ENCODE data around the gene CARHSP1.
"Not testable (repeated sequence)": the region's sequence is repeated elsewhere in the genome, so short reads cannot be mapped to it uniquely, and the experiment has no call there.

The CARHSP1 gene

DNA sequence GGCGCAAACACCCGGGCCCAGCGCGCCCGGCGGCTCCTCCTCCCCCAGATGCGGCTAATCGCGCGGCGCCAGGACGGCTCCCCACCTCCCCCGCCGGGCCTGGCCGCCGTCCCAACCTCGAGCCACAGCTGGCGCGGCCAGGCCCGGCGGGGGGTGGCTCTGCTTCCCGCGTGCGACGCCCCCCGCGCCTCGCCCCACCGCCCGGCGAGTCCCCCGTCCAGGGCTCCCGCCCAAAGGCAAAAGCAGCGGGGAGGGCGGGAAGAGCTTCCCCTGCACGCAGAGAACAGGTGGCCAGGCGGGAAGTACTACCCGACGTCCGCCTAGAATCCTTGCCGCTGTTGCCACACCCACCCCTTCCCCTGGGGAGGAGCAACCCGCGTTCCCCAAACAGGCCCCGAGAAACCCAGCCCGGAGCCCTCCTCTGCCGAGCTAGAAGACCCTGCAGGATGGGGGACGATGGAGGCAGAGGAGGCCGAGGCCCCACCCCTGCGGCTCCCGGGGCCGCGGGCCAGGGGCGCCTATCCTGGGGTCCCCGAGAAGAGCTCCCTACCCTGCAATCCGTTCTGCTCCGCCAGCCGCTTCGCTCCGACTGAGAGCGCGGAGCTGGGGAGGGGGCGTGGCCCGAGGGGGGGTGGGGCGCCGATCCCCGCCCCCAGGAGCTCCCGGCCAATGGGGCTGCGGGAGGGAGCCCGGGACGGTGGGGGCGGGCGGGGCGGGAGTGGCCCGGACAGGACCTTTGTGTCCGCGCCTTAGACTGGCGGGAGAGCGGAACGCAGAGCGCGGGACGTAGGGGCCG is at the start of gene CARHSP1:
Gene CARHSP1 (minus strand): TSS at position 591 of the 796 bp plus-strand sequence. CDS start 9,678 bp downstream, outside the sequence.
- peak; percentile 97 for DNase-seq

DNA sequence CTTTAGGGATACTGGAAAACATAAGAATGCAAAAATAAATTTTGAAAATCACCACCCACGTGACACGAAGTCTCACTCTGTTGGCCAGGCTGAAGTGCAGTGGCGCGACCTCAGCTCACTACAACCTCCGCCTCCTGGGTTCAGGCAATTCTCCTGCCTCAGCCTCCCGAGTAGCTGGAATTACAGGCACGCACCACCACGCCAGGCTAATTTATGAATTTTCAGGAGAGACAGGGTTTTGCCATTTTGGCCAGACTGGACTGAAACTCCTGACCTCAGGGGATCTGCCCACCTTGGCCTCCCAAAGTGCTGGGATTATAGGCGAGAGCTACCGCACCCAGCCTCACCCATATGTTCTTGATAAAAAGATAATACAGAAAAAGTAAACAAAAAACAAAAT is 48.5 kb upstream of the CARHSP1 start:
- not testable (repeated sequence) for DNase-seq

- DNase-seq, result peak; percentile 23
Measured at GRCh38 chr16:8916541-8917225, 47.9 kb upstream of the CARHSP1 start.

GRCh38 chr16:8915722-8916301 is 47.0 kb upstream of the CARHSP1 start:
- DNase-seq, result no peak

DNA sequence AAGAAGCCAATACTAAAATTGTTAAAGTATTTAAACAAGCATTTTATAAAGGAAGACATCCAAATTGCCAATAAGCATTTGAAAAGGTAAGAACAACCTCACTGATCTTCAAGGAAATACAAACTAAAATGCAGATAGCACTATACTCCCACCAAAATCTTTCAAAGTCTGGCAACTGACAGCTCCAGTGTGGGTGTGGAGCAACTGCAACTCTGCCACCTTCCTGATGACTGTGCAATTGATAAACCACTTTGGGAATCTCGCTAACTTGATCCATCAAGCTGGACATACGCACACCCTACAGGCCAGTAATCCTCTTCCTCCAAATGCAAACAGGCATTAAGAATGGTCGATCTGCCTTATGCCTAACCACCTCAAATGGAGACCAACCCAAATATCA is 45.3 kb upstream of the CARHSP1 start:
- DNase-seq, result no peak

GRCh38 chr16:8912793-8913192 is 44.0 kb upstream of the CARHSP1 start:
- DNase-seq, result no peak

GRCh38 chr16:8910811-8911210 is 42.0 kb upstream of the CARHSP1 start:
- no peak for DNase-seq

GRCh38 chr16:8908810-8909468 is 40.1 kb upstream of the CARHSP1 start:
- peak; percentile 16 for DNase-seq

- DNase-seq, result no peak
Measured at GRCh38 chr16:8907096-8907495, 38.3 kb upstream of the CARHSP1 start.

GRCh38 chr16:8905795-8906591 is 37.2 kb upstream of the CARHSP1 start:
- DNase-seq, result no peak

- peak; percentile 47 for DNase-seq
Measured at GRCh38 chr16:8905168-8905762, 36.5 kb upstream of the CARHSP1 start.

DNA sequence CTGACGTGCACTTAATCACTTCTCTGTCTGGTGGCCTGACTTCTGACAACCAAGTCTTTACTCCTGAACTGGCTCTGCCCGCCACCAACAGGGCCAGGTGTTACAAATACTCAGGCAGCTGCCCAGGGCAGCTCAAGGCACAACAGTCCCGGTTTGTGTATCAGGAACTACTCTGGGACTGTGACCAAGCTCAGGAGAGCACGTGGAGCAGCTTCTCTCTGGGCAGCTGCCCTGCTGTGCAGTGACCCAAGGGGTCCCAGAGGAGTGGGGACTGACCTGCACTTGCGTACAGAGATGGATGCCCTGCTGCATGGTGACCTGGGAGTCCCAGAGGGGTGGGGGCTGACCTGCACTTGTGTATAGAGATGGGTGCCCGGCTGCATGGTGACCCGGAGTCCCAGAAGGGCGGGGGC is 35.2 kb upstream of the CARHSP1 start:
- no peak for DNase-seq

- DNase-seq, result no peak
Measured at GRCh38 chr16:8903004-8903403, 34.2 kb upstream of the CARHSP1 start.

DNA sequence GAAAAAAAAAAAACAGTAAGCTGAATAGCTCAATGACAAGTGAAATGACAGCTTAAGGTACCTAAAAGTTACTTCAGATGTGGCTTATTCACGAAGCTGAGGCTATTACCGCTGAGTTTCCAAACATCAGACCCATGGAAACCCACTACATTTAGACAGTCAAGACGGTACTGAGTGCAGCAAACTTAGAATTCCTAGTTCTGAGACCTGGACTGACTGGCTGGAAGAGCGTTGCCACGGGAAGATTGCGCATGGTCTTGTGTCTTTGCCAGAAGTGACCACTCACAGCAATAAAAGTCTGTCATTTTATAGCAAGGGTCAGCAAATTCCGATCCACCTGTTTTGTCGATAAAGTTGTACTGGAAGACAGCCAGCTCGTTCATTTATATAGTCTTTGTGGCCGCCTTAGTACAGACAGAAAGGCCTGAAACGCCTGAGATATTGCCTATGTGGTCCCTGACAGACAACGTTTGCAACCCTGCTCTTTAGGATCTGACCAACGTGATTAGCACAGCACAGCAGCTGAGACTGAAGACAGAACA is 32.6 kb upstream of the CARHSP1 start:
- no peak for DNase-seq

- DNase-seq, result no peak
Measured at GRCh38 chr16:8900343-8900742, 31.5 kb upstream of the CARHSP1 start.

DNA sequence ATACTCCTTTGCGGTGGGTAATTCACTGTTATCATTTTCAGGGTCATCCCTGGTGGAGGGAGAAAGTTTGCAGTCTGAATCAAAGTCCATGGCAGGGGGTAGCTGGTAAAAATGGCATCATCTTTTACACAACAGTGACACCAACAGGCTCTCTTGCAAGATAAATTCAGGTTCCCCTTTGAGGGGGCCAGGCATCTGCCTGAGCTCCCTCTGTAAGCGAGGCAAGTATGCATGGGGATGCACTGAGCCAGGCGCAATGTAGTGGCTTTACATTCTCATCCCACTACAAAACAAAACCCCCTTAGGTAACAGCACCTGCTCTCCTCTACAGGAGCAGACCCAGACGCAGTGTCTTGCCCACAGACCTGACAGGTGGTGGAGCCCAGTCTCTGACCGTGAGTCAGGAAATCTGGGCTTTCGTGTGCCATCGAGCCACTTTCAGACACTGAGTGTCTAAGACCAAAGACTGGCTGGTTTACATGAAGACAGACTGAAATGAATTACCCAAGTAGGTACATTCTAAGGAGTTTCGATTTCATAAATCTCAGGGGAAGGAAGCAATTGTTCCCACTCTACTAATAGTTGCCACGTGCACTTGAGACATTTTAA is 31.0 kb upstream of the CARHSP1 start:
- no peak for DNase-seq

DNA sequence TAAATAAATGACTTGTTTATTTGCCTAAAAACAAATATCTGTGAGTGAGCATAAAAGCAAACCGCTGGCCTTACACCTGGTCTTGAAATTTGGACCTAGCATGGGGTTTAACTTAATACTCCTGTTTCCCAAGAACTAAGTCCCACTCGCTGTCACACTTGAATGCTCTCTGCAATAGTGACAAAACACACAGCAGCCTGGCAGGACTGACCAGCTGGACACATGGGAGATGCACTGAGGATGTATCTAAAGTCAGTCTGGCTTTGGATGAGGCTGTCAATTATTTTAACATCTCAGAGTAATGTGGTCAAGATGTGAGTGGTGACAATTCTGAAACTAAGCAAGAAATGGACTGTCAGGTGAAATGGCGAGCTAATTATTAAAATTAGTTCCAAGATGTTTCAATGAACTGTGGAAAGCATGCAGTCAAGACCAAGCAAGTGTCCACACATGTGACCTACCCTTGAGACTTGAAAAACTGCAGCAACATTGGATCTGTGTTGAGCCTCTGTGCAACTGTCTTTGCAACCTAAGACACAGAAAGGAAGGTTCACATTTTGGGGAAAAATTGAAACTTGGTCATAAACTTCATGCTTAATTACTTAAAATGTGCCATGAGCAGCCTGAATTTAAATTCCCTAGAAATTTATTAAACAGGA is 30.0 kb upstream of the CARHSP1 start:
- no peak for DNase-seq

DNA sequence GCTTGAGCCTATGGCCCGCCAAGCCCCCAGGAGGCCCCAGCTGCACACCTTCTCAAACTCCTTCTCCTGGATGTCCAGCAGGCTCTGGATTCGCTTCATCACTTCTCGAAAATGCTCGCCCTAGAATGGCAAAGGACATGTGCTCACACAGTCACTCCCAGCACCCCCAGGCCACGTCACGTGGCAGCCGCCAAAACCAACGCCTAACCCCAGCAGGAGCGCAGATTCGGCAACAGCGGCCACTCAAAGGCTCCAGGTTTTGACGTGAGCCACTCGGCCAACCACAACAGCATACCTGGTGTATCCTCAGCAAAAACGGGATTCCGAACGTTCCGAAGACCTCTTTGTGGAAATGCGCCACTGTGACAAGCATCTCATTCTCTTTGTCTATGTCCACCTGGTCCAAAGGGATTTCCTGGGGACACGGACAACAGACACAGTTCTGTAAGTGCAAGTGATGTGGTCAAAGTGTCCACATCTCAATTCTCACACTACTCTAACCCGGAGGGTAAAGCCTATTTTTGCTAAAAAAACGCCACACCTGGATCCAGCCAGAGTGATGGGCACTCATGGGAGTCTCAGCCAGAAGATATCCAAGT is 26.0 kb upstream of the CARHSP1 start:
- DNase-seq, result no peak

- DNase-seq, result no peak
Measured at GRCh38 chr16:8893976-8894690, 25.3 kb upstream of the CARHSP1 start.

- no peak for DNase-seq
Measured at GRCh38 chr16:8893426-8893825, 24.6 kb upstream of the CARHSP1 start.
